ENCODE data around the gene STARD9. TPM values are rescaled to one million over a fixed set of nuclear protein-coding genes. Genes with fewer than 3 reads are reported as not detected.
A peak's percentile ranks its signal among the peaks of the same experiment; 100 is the strongest.

Gene STARD9
- total RNA-seq, 1 donor from 2014 or later = 1.6 TPM

DNA sequence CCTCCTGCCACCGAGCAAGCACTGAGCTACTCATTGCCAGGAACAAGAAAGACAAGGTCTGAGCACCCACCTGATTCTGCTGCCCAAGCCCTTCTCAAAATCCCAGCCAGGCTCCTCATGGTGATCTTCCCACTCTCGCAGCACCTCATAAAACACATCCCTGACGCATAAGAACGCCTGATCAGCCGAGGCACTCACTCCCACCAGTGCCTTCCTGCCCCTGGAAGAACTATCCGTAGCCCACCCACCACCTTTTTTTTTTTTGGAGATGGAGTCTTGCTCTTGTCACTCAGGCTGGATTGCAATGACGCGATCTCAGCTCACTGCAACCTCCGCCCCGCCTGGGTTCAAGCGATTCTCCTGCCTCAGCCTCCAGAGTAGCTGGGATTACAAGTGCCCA lies 157.6 kb downstream of the STARD9 start:
- TF ChIP-seq, protein P1, sequence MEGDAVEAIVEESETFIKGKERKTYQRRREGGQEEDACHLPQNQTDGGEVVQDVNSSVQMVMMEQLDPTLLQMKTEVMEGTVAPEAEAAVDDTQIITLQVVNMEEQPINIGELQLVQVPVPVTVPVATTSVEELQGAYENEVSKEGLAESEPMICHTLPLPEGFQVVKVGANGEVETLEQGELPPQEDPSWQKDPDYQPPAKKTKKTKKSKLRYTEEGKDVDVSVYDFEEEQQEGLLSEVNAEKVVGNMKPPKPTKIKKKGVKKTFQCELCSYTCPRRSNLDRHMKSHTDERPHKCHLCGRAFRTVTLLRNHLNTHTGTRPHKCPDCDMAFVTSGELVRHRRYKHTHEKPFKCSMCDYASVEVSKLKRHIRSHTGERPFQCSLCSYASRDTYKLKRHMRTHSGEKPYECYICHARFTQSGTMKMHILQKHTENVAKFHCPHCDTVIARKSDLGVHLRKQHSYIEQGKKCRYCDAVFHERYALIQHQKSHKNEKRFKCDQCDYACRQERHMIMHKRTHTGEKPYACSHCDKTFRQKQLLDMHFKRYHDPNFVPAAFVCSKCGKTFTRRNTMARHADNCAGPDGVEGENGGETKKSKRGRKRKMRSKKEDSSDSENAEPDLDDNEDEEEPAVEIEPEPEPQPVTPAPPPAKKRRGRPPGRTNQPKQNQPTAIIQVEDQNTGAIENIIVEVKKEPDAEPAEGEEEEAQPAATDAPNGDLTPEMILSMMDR (IDR thresholded peaks at IDR 0.05; ENCODE audit: insufficient read depth, low read length, severe bottlenecking) = no peak
- no peak for FAIRE-seq
- H3K4me3 ChIP-seq (ENCODE audit: low read depth, low read length) = no peak overlapping the region
- H3K27me3 ChIP-seq (ENCODE audit: control insufficient read depth, insufficient read depth, low read length) = no peaks in the 10 kb centered on the region
- H3K36me3 ChIP-seq (ENCODE audit: control insufficient read depth, insufficient read depth, low read length) = peaks cover 23% of the 10 kb centered on the region
- no peak for DNase-seq (ENCODE audit: low read depth)

DNA sequence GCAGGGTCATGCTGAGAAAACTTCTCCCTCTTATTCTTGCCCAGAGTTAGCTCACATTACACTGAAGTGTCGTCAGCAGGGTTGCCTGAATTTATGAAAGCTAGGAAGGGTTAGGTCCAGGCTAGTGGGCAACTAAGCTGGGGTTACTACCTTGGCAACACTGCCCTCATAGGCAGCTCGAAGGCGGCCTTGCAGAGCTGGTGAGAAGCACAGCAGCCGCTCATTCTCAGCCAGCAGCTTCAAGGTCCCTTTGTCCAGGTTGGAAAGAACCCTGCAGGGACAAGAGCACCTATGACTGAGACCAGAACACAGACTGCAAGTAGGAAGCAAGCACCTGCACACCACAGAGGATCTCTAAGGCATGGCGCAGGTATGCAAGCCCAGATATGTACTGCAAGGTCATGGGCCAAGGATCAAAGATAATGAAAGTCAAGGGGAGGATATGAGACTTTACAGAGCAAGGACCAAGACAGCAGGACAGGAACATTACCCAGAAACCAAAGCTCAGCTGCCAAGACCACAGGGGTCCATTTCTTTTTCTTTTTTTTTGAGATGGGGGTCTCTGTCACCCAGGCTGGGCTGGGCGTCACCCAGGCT lies 158.8 kb downstream of the STARD9 start:
- DNase-seq (ENCODE audit: low read depth) = no peak
- H3K36me3 ChIP-seq (ENCODE audit: control insufficient read depth, insufficient read depth, low read length) = peaks cover 22% of the 10 kb centered on the region
- TF ChIP-seq, protein P1 (IDR thresholded peaks at IDR 0.05; ENCODE audit: insufficient read depth, low read length, severe bottlenecking) = no peak
- H3K27me3 ChIP-seq (ENCODE audit: control insufficient read depth, insufficient read depth, low read length) = no peaks in the 10 kb centered on the region
- no peak overlapping the region for H3K4me3 ChIP-seq (ENCODE audit: low read depth, low read length)
- FAIRE-seq = no peak

DNA sequence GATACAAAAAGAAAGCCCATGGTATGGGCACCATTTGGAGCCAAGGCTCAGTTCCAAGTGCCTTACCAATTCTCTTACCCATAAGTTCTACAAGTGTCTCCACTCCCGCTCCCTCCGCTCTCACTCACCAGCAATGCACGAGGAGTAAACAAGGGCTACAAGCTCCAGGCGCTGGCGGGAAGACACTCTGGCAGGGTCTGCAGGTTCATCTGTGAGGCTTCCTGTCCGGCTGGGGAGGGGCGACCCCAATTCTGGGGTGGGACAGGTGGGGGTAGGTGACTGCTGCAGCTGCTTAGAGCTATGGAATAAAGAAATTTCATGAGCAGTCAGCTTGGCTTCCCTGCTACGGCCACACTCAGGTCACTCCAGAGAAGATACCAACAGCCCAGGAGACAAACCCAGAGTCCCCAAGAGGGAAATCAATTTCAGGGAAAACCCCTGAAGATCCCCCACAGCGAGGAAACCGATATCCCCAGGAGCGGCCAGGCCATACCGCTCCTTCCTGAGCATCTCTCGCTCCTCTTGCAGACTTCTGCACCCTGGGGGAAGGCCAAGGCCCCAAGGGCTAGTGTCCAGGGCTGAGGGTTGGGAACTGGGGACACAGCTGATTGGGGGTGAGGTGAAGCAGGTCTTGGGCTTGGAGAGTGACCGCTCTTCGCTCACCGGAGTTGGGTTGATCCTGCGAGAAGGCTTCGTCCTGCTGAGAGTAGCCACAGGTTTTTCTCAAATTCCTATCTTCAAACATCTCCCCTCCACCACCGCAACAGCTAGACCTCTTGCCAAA lies 160.2 kb downstream of the STARD9 start:
- no peaks in the 10 kb centered on the region for H3K27me3 ChIP-seq (ENCODE audit: control insufficient read depth, insufficient read depth, low read length)
- TF ChIP-seq, protein P1 (IDR thresholded peaks at IDR 0.05; ENCODE audit: insufficient read depth, low read length, severe bottlenecking) = no peak
- peak overlapping the region; percentile 79 for H3K4me3 ChIP-seq (ENCODE audit: low read depth, low read length)
- no peak for FAIRE-seq
- DNase-seq (ENCODE audit: low read depth) = no peak
- peaks cover 15% of the 10 kb centered on the region for H3K36me3 ChIP-seq (ENCODE audit: control insufficient read depth, insufficient read depth, low read length)

DNA sequence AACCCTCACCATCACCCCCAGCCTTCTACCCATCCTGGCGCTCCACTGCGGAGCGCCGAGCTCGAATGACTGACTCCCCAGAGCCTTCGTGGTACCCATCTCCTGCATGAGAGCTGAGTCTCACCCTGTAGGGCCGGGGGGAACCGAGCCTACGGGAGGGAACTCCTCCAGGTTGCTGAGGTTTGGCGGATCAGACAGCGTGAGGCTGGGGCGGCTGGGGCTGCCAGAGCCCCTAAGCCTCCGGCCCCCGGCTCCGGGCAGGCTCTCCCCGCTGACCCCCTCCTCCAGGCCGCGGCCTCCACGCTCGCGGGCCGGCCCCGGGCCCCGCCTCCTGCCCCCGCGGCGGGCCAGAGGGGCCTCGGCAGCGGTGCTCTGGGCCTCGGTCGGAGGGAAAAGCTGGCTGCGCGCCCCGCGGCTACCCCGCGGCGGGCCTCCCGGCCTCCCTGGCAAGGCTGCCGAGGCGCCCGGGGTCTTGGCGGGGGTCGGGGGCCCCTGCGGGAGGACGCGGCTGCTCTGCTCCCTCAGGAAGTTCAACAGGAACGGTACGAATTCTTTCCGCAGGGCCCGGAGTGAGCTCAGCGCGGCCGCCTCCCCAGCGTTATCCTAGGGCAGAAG lies 160.9 kb downstream of the STARD9 start:
- no peak for FAIRE-seq
- no peak for DNase-seq (ENCODE audit: low read depth)
- Histone ChIP-seq H3K27me3 (ENCODE audit: control insufficient read depth, insufficient read depth, low read length) (no peaks in the 10 kb centered on the region), H3K4me3 (ENCODE audit: low read depth, low read length) (peak overlapping the region; percentile 79), H3K36me3 (ENCODE audit: control insufficient read depth, insufficient read depth, low read length) (peaks cover 12% of the 10 kb centered on the region)
- TF ChIP-seq, protein P1 (IDR thresholded peaks at IDR 0.05; ENCODE audit: insufficient read depth, low read length, severe bottlenecking) = no peak

DNA sequence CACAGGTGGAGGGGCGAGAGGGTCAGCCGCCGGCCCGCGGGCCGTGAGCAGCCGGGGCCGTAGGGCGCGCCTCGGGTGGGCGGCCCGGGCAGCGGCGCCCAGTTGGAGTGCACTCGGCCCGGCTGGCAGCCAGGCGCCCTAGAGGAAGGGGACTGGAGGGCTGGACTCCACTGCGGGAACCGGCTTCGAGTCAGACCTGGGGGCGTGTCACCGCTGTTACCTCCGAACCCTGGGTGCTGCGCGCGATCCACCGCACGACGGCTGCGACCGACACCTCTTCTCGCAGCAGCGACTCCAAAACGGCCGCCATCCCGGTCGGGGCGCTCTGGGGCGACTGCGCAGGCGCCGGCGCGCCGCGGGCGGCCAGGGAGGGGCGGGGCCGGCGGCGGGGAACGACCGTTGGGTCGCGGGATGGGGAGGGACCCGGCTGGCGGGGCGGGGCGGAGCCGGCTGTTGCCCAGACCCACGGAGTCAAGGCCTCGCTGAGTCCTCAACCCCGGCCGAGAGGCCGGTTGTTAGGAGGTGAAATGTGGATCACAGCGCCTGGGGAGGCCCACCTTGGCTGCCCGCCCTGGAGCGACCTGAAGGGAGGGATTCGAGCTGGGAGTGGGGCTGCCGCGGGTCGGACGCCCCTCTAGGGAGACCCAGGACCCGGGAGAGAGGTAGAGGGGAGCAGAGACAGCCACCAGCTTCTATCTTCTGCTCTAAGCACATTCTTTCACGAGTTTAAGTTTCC lies 161.6 kb downstream of the STARD9 start, which contains the start of gene CDAN1:
Gene CDAN1, minus strand, starts transcription at position 336 of the 736 bp plus-strand sequence. Its CDS starts 26 bp downstream, at position 310.
- TF ChIP-seq, protein P1 (IDR thresholded peaks at IDR 0.05; ENCODE audit: insufficient read depth, low read length, severe bottlenecking) = no peak
- H3K36me3 ChIP-seq (ENCODE audit: control insufficient read depth, insufficient read depth, low read length) = peaks cover 9% of the 10 kb centered on the region
- peak within 1 kb of the TSS; percentile 79 for H3K4me3 ChIP-seq (ENCODE audit: low read depth, low read length)
- no peak for FAIRE-seq
- H3K27me3 ChIP-seq (ENCODE audit: control insufficient read depth, insufficient read depth, low read length) = no peaks in the 10 kb centered on the region
- peak; percentile 61 for DNase-seq (ENCODE audit: low read depth)
